Adipocyte (in vitro differentiated cells): ENCODE data around the gene NOP53.
"Not testable (repeated sequence)": the region's sequence is repeated elsewhere in the genome, so short reads cannot be mapped to it uniquely, and the experiment has no call there.

Source experiments
- DNase-seq: peaks from one replicate; pipeline ENCODE4 v3.0.0-alpha.2; 2015; ENCODE audit warnings: low read depth
- H3K27me3 ChIP-seq: replicated peaks from 2 replicates; pipeline ENCODE4 v1.7.0; 2013; ENCODE audit warnings: mild to moderate bottlenecking, low read length, moderate library complexity; ENCODE audit not compliant: control insufficient read depth, insufficient read depth
- H3K36me3 ChIP-seq: 2 replicates; pipeline ENCODE4 v1.7.0; 2013; ENCODE audit warnings: low read length, mild to moderate bottlenecking, moderate library complexity; ENCODE audit not compliant: control insufficient read depth, insufficient read depth, severe bottlenecking
- H3K4me1 ChIP-seq: 2 replicates; pipeline ENCODE4 v1.7.0; 2013; ENCODE audit warnings: mild to moderate bottlenecking, low read length, moderate library complexity; ENCODE audit not compliant: control insufficient read depth, insufficient read depth
- H3K4me3 ChIP-seq: 2 replicates; pipeline ENCODE4 v1.7.0; 2013; ENCODE audit warnings: mild to moderate bottlenecking, low read length, moderate library complexity
- H3K9ac ChIP-seq: 2 replicates; pipeline ENCODE4 v1.7.0; 2013; ENCODE audit warnings: mild to moderate bottlenecking, low read length, moderate library complexity
- H3K9me3 ChIP-seq: 2 replicates; pipeline ENCODE4 v1.7.0; 2013; ENCODE audit warnings: mild to moderate bottlenecking, low read length, moderate library complexity; ENCODE audit not compliant: control insufficient read depth

Gene NOP53

DNA sequence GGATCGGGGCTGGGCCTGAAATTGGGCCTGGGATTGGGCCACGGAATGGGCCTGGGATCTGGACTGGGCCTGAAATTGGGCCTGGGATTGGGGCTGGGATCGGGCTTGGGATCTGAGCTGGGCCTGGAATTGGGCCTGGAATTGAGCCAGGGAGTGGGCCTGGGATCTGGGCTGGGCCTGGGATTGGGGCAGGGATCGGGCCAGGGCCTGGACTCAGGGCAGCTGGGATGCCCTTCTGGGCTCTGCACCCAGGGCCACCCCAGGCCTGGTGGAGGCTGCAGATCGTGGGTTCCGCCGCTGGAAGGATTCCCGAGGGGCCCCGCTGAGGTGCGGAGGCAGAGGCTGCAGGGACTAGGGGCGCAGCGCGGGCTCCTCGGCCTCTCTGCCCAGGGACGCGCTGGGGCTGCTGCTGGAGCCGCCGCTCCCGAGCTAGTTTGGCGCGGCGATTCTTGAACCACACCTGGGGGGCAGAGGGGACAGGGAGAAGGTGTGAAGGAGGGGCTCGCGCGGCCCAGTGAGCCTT lies 57.2 kb downstream of the NOP53 start:
- Histone ChIP-seq H3K4me3 (no peak overlapping the region), H3K27me3 (peaks cover 27% of the 10 kb centered on the region), H3K4me1 (no peaks in the 10 kb centered on the region), H3K9me3 (peaks cover 7% of the 10 kb centered on the region), H3K9ac (no peak overlapping the region), H3K36me3 (no peaks in the 10 kb centered on the region)
- no peak for DNase-seq

- H3K4me1 ChIP-seq, H3K4me3 ChIP-seq, H3K9ac ChIP-seq, DNase-seq, H3K36me3 ChIP-seq, H3K9me3 ChIP-seq: not testable (repeated sequence)
- peaks cover 22% of the 10 kb centered on the region for H3K27me3 ChIP-seq
Observed at GRCh38 chr19:47803148-47803547, 57.8 kb downstream of the NOP53 start.

DNA sequence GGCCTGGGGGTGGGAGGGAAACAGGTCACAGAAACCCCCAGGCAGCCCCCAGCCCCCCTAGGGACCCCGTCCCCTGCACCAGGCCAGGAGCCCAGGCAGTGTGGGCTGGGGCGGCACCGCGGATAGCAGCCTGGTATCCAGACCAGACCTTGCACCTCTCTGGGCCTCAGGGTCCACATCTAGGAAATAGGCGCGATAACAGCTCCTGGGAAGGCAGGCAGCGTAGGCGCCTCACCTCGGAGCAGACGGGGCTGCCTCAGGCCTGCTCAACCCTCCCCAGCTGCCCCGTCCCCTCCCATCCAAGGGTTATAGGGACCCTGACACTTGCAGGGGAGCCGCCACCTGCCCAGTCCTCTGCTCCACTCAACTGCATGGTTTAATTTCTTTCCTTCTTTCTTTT lies 58.3 kb downstream of the NOP53 start:
- not testable (repeated sequence) for H3K9me3 ChIP-seq, DNase-seq, H3K4me3 ChIP-seq, H3K36me3 ChIP-seq, H3K9ac ChIP-seq, H3K4me1 ChIP-seq
- H3K27me3 ChIP-seq = peaks cover 16% of the 10 kb centered on the region

- not testable (repeated sequence) for H3K4me3 ChIP-seq, H3K9ac ChIP-seq
Observed at GRCh38 chr19:47804451-47804850, 59.1 kb downstream of the NOP53 start, which contains the start of gene TPRX1. TPRX1 (minus strand) TSS chr19:47804551; CDS start chr19:47804539, 12 bp downstream.

DNA sequence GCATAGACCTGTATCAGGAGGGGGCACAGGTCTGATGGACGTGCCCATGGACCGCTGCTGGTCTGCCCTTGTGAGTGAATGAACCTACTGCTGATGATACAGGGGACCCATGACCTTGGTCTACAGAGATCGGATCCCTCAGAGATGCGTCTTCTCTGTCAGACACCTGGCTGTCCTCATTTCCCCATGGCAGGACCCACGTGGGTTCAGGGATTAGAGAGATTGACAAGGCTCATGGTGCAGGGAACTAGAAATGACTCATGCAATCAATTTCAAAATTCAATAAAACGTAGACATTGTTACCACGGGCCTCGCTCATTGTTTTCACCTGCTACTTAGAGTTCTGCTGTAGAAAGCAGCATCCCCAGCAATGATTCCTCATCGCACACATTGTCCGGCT lies 60.0 kb downstream of the NOP53 start:
- Histone ChIP-seq H3K9me3 (peaks cover 7% of the 10 kb centered on the region), H3K9ac (no peak overlapping the region), H3K36me3 (no peaks in the 10 kb centered on the region), H3K4me3 (no peak overlapping the region), H3K4me1 (no peaks in the 10 kb centered on the region), H3K27me3 (peaks cover 14% of the 10 kb centered on the region)
- DNase-seq = no peak

More at GRCh38 chr19:47804451-47804850, 59.1 kb downstream of the NOP53 start, which contains the start of gene TPRX1:
- DNase-seq, H3K36me3 ChIP-seq, H3K4me1 ChIP-seq, H3K9me3 ChIP-seq: not testable (repeated sequence)
- peaks cover 14% of the 10 kb centered on the region for H3K27me3 ChIP-seq

GRCh38 chr19:47806435-47806834 lies 61.1 kb downstream of the NOP53 start:
- no peak for DNase-seq
- Histone ChIP-seq H3K4me3 (no peak overlapping the region), H3K27me3 (peaks cover 14% of the 10 kb centered on the region), H3K9me3 (peaks cover 3% of the 10 kb centered on the region), H3K4me1 (no peaks in the 10 kb centered on the region), H3K9ac (no peak overlapping the region), H3K36me3 (no peaks in the 10 kb centered on the region)
